Fibroblast of the aortic adventitia (primary cell): ENCODE results near the gene TSPAN32. TPM values are rescaled to one million over a fixed set of nuclear protein-coding genes. Genes with fewer than 3 reads are reported as not detected.

ENCODE experiments used
- DNase-seq: peaks from one replicate; pipeline ENCODE4 v3.0.0-alpha.2; 2010; ENCODE audit warnings: low read depth
- H3K4me3 ChIP-seq: 2 replicates; pipeline ENCODE4 v1.5.1; 2011; ENCODE audit warnings: low read depth, mild to moderate bottlenecking, control low read depth, low read length, moderate library complexity
- small RNA-seq: library from RNA; depleted of rRNA; stranded (forward); fragments of <200 nt; gene quantifications from one replicate; pipeline ENCODE3, GENCODE V24; 2012
- total RNA-seq: library from RNA; depleted of rRNA; stranded (reverse); fragments of >200 nt; gene quantifications from 2 replicates; pipeline ENCODE4 v1.2.3, GENCODE V29; 2012; ENCODE audit warnings: low replicate concordance
- TF ChIP-seq, protein P1 (sequence below): IDR thresholded peaks from 2 replicates; pipeline ENCODE4 v1.5.1; 2011; ENCODE audit warnings: mild to moderate bottlenecking, low read length, control low read depth, inconsistent platforms; ENCODE audit not compliant: insufficient read depth

Gene TSPAN32
- total RNA-seq, 1 donor, result under 0.01 TPM

DNA sequence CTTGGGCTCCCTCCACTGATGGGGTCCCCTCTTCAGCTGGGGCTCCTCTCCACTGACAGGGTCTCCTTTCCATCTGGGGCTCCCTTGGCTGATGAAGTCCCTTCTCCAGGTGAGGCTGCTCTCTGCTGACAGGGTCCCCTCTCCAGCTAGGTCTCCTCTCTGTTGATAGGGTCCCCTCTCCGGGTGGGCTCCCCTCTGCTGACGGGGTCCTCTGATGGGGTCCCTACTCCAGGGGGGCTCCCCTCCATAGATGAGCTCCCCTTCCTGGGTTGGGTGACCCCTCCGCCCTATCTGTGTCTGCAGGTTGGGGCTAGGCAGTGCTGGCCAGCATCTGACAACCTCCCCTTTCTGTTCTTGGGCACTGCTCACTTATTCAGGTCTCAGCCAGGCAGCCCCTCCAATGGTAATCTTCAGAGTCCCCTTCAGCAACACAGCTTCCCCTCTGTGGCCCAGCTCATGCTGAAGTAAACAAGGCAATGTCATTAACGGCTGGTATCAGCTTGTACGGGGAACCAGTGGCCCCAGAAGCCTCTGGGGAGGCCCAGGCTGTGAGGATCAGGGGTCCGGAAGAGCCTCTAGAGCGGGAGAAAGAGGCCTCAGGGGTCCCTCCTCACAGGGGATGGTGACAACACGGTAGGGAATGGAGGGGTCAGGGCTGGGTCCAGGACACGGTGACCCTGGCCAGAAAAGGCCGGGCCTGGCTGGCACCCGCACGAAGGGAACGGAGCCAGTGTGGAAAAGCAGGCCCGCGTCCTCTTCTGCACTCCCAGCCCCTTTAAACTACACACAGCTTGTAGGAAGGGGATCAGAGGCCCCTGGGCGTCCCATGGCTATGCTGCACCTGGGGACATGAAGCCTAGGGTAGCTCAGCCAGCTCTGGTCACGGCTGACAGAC, 65.7 kb downstream of the TSPAN32 start:
- DNase-seq, result no peak

More for the DNA sequence above, 65.7 kb downstream of the TSPAN32 start:
- TF ChIP-seq, protein P1, sequence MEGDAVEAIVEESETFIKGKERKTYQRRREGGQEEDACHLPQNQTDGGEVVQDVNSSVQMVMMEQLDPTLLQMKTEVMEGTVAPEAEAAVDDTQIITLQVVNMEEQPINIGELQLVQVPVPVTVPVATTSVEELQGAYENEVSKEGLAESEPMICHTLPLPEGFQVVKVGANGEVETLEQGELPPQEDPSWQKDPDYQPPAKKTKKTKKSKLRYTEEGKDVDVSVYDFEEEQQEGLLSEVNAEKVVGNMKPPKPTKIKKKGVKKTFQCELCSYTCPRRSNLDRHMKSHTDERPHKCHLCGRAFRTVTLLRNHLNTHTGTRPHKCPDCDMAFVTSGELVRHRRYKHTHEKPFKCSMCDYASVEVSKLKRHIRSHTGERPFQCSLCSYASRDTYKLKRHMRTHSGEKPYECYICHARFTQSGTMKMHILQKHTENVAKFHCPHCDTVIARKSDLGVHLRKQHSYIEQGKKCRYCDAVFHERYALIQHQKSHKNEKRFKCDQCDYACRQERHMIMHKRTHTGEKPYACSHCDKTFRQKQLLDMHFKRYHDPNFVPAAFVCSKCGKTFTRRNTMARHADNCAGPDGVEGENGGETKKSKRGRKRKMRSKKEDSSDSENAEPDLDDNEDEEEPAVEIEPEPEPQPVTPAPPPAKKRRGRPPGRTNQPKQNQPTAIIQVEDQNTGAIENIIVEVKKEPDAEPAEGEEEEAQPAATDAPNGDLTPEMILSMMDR, result no peak
- no peak overlapping the region for H3K4me3 ChIP-seq

Small RNA genes lying within 50 kb of the gene (small RNA-seq; reads per million reads assigned to genes)
- not detected for gene RNU6-878P

Other genes with a start within 250 kb of the TSPAN32 start
- 3.3 and 4.2 TPM in 2 replicates for gene IGF2, start 162.6 kb upstream of the TSPAN32 start, total RNA-seq
- gene INS, start 140.8 kb upstream of the TSPAN32 start, total RNA-seq, result not detected in 2 replicates
- not detected in 2 replicates for gene TH, start 130.2 kb upstream of the TSPAN32 start, total RNA-seq
- gene ASCL2, start 31.4 kb upstream of the TSPAN32 start, total RNA-seq, result not detected in 2 replicates
- gene C11orf21, start 95 bp upstream of the TSPAN32 start, total RNA-seq, result not detected in 2 replicates
- gene CD81, start 75.3 kb downstream of the TSPAN32 start, total RNA-seq, result 282 and 327 TPM in 2 replicates
- 19.6 and 31.5 TPM in 2 replicates for gene TSSC4, start 98.7 kb downstream of the TSPAN32 start, total RNA-seq
- not detected in 2 replicates for gene TRPM5, start 142.5 kb downstream of the TSPAN32 start, total RNA-seq
- gene KCNQ1, start 143.0 kb downstream of the TSPAN32 start, total RNA-seq, result not detected in 2 replicates